HAP-1 (cell line): Measurements from ENCODE around the gene ATP8A2.

Source experiments
- DNase-seq, 2 experiments: peaks; one replicate each; pipeline ENCODE4 v3.0.0-alpha.2; 2016 to 2020; ENCODE audit warnings: low spot score in 2 of 2
- H3K27me3 ChIP-seq: fragments of 250-450 bp; sonication (Bioruptor Pico); 2 replicates; pipeline ENCODE4 v1.5.1; 2020; ENCODE audit warnings: low read depth, mild to moderate bottlenecking, moderate library complexity
- H3K36me3 ChIP-seq: fragments of 250-450 bp; sonication (Bioruptor Pico); replicated peaks from 2 replicates; pipeline ENCODE4 v1.5.1; 2020; ENCODE audit warnings: mild to moderate bottlenecking
- H3K4me1 ChIP-seq: fragments of 250-450 bp; sonication (Bioruptor Pico); 2 replicates; pipeline ENCODE4 v1.5.1; 2020; ENCODE audit warnings: mild to moderate bottlenecking
- H3K4me3 ChIP-seq: fragments of 250-450 bp; sonication (Bioruptor Pico); 2 replicates; pipeline ENCODE4 v1.5.1; 2020; ENCODE audit warnings: mild to moderate bottlenecking, moderate library complexity
- H3K9me3 ChIP-seq: fragments of 250-450 bp; sonication (Bioruptor Pico); 2 replicates; pipeline ENCODE4 v1.5.1; 2020; ENCODE audit warnings: mild to moderate bottlenecking, moderate library complexity
- in situ Hi-C: fragments of 300-500 bp; cut with MboI; formaldehyde crosslinking; loops from 3 replicates; pipeline ENCODE4 v1.14.3; 2020; ENCODE audit warnings: low sequenced_read_pairs, inconsistent platforms, mixed read lengths

Gene ATP8A2

DNA sequence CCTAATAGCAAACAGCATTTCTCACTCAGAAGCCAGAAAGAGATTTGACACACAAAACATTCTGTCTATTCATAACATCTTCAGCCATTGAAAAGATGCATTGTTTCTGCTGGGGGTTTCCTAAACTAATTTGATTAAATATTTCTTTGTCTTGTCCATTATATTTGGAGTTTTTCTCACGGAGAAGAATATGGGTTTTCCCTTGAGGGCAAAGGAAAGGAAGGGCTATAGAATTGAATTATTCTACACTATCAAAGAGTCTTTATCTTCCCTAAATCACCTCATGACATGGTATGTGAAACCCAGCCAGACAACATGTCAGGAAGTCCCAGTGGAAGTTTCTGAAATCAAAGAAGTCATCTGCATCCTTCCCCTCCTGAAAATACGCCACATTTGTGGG lies 493.6 kb downstream of the ATP8A2 start:
- no peak overlapping the region for H3K4me3 ChIP-seq
- in situ Hi-C loops = no loop called here
- DNase-seq = no peak
- H3K36me3 ChIP-seq = no peaks in the 10 kb centered on the region
- no peaks in the 10 kb centered on the region for H3K27me3 ChIP-seq
- no peaks in the 10 kb centered on the region for H3K9me3 ChIP-seq
- H3K4me1 ChIP-seq = no peaks in the 10 kb centered on the region; the same call in 1 of the 2 replicates

DNA sequence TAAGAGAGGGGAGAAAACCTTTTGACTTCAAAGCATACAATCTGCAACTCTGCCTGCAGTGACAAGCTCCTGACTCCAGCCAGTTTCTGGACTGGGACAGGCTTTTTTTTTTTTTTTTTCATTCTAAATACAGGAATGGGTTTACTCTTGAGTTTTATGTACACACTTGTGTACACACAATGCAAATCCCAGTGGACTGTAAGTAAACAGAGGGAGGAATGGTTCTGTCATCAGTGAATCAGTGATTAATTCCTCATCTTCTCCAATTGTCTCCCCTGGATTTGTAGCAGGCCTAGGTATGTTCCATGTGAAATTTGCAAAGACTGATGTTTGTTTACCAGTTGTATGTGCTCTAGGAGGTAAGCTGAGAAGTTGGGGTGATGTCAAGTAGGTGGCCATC lies 495.3 kb downstream of the ATP8A2 start:
- Histone ChIP-seq H3K9me3 (no peaks in the 10 kb centered on the region), H3K27me3 (no peaks in the 10 kb centered on the region), H3K4me3 (no peak overlapping the region), H3K36me3 (no peaks in the 10 kb centered on the region), H3K4me1 (no peaks in the 10 kb centered on the region; the same call in 1 of the 2 replicates)
- DNase-seq = no peak
- in situ Hi-C loops = no loop called here

DNA sequence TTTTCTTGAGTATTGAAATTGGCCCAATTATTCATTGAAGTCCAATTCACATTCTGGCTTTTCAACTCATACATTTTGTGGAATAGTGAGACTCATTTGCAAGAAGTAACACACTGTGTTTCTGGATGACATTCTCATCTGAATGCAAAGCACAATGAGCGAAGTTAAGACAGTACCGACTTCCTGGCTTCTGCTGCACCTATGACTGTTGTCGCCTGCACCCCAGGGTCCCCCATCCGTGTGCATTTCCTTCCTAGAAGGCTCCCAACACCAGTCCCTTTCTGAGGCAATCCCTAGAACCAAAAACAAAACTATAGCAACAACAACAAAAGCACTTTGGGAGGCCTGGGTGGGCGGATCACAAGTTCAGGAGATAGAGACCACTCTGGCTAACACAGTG lies 496.7 kb downstream of the ATP8A2 start:
- in situ Hi-C loops = no loop called here
- H3K4me1 ChIP-seq = no peaks in the 10 kb centered on the region; the same call in 1 of the 2 replicates
- H3K27me3 ChIP-seq = no peaks in the 10 kb centered on the region

DNA sequence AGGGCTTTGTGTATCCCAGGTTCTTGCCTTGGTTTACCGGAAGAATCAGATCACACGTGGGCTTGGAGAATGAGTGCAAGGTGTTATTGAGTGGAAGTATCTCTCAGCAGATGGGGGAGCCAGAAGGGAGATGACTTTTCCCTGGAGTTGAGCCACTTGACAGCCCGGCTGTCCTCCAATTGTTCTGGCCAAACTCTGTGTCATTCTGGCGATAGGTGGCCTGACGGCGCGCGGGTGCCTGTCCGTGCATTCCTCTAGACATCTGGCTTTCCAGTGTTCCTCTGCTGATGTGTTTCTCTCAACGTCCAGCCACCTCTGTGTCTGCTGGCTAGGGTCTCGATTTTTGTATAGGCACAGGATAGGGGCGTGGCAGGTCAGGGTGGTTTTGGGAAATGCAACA lies 498.2 kb downstream of the ATP8A2 start:
- Histone ChIP-seq H3K4me1 (no peaks in the 10 kb centered on the region; the same call in 1 of the 2 replicates), H3K27me3 (no peaks in the 10 kb centered on the region), H3K36me3 (no peaks in the 10 kb centered on the region), H3K9me3 (no peaks in the 10 kb centered on the region), H3K4me3 (no peak overlapping the region)
- DNase-seq = no peak
- in situ Hi-C loops = no loop called here

More for the DNA sequence above, 496.7 kb downstream of the ATP8A2 start:
- no peaks in the 10 kb centered on the region for H3K36me3 ChIP-seq
- no peak for DNase-seq
- H3K9me3 ChIP-seq = no peaks in the 10 kb centered on the region
- H3K4me3 ChIP-seq = no peak overlapping the region

DNA sequence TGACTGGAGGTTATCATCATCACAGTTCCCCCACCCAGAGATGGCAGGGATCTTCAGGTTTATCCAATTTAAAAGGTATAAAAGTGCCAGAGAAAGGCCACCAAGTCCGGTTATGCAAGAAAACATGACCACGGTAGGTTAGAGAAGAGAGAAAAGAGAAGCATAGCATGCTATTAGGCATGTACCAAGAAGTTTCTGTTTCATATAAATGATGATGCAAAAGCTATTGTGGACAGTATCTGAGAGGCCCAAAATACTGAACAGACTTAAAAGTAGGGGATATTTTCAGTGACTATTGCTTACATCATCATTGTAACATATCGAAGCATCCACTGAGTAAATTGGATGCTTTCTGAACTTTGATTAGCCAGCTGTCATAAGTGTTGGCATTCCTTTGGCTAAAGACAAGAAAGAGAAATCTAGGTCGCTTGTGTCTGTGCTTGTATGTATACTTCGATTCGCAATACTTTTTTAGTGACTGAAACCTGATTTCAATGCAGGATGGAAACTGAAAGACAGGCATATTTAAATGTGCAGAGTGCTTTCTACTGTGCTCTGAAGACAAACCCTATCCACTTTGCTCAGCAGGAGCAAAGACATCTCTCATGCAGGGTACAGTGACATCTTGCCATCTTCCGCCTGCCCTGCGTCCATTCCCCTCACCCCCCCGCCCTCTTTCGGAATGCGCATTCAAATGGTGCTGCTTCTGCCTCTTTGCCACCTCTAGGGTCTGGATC lies 499.8 kb downstream of the ATP8A2 start:
- Histone ChIP-seq H3K9me3 (no peaks in the 10 kb centered on the region), H3K27me3 (no peaks in the 10 kb centered on the region), H3K4me1 (no peaks in the 10 kb centered on the region), H3K4me3 (no peak overlapping the region), H3K36me3 (no peaks in the 10 kb centered on the region)
- in situ Hi-C loops = no loop called here
- DNase-seq = no peak

DNA sequence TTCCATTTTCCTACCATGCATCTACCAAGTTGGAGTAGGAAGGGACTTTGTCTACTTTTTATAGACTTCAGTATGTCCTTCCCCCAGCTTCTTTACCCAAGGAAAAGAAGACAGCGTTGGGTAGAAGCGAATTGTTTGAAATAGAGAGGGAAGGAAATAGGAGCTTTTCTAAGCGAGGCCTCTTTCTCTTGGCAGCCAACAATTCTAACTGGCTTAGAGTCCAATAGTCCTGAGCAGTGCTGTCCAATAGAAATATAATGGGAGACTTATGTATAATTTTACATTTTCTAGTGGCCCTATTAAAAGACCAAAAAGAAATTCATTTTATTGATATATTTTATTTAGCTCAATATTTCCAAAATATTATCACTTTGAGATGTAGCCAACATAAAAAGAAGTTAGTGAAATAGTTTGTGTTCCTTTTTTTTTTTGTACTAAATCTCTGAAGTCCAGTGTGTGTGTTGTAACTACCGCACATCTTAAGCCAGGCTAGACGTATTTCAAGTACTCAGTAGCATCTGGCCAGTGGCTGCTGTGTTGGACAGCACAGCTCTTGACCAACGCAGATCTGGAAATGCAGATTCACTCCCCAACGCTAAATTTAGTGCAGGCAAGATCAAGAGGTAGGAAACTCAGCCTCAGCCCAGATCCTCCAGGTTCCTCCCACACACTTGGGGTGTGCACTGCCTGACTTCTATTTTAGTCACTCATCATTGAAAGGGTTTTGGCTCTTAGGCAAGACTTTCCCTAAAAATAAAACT lies 500.9 kb downstream of the ATP8A2 start:
- DNase-seq = no peak
- no peak overlapping the region for H3K4me3 ChIP-seq
- no peaks in the 10 kb centered on the region for H3K36me3 ChIP-seq
- no peaks in the 10 kb centered on the region for H3K4me1 ChIP-seq
- no peaks in the 10 kb centered on the region for H3K9me3 ChIP-seq
- in situ Hi-C loops = no loop called here
- H3K27me3 ChIP-seq = no peaks in the 10 kb centered on the region

DNA sequence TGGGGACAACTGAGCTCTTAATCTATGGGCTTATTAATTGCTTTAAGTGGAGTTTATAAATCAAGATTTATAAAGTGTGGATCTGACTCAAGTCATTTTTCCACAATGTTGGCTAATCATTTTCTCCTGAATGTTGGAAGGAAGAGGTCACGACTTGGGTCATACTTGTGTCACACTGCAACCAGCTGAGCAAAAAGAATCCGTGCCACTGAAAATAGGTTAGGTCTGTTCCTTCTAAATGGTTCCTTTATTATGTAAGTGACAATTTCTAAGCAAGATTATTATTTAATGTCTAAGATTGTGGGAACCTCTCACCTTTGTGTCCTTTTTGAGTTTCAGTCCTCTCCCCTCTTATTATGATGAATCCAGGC lies 501.5 kb downstream of the ATP8A2 start:
- H3K4me3 ChIP-seq = no peak overlapping the region
- H3K36me3 ChIP-seq = no peaks in the 10 kb centered on the region
- DNase-seq = no peak
- H3K9me3 ChIP-seq = no peaks in the 10 kb centered on the region
- in situ Hi-C loops = no loop called here
- no peaks in the 10 kb centered on the region for H3K4me1 ChIP-seq
- no peaks in the 10 kb centered on the region for H3K27me3 ChIP-seq

DNA sequence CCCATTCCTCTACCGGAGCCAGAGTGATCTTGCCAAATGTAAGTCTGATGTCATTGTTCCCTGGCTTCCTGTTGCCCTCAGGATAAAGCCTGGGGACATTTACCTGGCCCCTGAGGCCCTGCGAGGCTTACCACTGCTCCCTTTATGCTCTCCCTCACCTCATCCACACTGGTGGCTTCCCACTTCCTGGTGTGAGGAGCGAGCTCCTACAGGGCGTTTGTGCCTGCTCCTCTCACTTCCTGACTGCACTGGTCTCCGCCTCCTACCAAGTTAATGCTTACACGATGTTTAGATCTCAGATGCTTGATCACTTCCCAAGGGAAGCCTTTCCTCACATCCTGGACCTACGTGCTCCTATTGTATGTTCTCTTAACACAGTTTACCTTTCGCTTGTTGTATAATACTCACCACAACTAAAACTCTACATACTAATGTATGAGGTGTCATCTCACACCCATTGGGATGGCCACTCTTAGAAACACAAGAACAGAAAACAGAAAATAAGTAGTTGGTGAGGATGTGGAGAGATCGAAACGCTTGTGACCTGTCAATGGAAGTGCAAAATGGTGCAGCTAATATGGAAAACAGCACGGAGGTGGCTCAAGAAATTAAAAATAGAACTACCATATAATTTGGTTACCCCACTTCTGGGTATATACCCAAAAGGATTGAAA lies 502.4 kb downstream of the ATP8A2 start:
- in situ Hi-C loops = no loop called here
- no peaks in the 10 kb centered on the region for H3K4me1 ChIP-seq
- H3K4me3 ChIP-seq = no peak overlapping the region
- no peaks in the 10 kb centered on the region for H3K36me3 ChIP-seq
- H3K9me3 ChIP-seq = no peaks in the 10 kb centered on the region
- no peak for DNase-seq
- H3K27me3 ChIP-seq = no peaks in the 10 kb centered on the region

DNA sequence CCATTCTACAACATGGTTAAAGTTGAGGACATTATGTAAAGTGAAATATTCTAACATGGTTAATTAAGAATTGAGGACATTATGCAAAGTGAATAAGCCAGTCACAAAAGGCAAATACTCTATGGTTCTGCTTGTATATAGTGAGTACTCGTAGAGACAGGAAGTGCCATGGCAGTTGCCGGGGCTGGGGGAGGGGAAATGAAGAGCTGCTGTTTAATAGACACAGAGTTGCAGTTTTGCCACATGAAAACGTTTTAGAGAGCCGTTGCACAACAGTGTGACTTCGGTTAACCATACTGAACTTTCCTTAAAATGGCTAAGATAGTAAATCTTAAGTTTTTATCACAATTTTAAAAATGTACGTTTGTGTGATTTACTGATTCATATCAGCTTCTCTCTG lies 503.1 kb downstream of the ATP8A2 start:
- Histone ChIP-seq H3K27me3 (no peaks in the 10 kb centered on the region), H3K4me3 (no peak overlapping the region), H3K36me3 (no peaks in the 10 kb centered on the region), H3K9me3 (no peaks in the 10 kb centered on the region), H3K4me1 (peaks cover 3% of the 10 kb centered on the region)
- in situ Hi-C loops = no loop called here
- no peak for DNase-seq

DNA sequence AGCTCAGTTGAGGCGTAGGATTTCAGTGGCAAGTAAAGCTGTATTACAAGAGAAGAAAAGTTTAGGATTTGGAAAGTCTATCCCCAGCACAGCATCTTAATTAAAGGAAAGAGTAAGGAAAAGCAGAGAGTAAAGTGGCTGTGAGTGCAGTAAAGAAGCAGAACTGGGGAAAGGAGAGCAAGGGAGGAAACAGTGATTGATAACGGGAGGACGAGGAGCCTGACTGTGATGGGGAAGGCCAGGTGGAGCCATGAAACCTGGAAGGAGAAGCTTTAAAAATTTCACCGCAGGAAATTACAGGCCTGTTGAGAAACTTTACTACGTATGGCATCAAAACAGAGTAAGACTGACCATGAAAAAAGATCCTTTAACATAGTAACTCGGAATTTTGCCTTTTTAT lies 504.5 kb downstream of the ATP8A2 start:
- no peaks in the 10 kb centered on the region for H3K9me3 ChIP-seq
- H3K4me3 ChIP-seq = no peak overlapping the region
- H3K36me3 ChIP-seq = no peaks in the 10 kb centered on the region
- DNase-seq = no peak
- no peaks in the 10 kb centered on the region for H3K27me3 ChIP-seq
- peaks cover 15% of the 10 kb centered on the region for H3K4me1 ChIP-seq
- in situ Hi-C loops = no loop called here

DNA sequence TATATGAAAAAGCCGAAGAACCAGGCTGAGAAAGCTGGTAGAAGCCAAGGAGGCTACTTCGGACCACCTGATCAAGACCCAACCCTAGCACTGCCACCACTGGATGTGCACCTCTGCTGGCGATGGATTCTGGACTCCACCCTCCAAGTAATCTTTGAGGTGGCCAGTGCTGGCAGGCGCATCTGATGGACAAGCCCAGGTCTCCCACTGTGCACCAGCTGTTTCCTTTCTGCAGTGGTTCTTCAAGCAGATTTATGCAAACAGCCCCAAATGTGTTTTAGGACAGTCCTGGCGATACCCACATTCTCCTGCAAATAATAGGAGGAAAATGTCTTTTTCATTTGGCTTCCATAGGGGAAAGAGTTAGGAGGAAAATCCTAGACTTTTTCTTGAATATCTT lies 507.7 kb downstream of the ATP8A2 start:
- no peak overlapping the region for H3K4me3 ChIP-seq
- no peaks in the 10 kb centered on the region for H3K36me3 ChIP-seq
- no peaks in the 10 kb centered on the region for H3K9me3 ChIP-seq
- H3K27me3 ChIP-seq = no peaks in the 10 kb centered on the region; the same call in 1 of the 2 replicates
- in situ Hi-C loops = no loop called here
- DNase-seq = no peak
- H3K4me1 ChIP-seq = peaks cover 31% of the 10 kb centered on the region

DNA sequence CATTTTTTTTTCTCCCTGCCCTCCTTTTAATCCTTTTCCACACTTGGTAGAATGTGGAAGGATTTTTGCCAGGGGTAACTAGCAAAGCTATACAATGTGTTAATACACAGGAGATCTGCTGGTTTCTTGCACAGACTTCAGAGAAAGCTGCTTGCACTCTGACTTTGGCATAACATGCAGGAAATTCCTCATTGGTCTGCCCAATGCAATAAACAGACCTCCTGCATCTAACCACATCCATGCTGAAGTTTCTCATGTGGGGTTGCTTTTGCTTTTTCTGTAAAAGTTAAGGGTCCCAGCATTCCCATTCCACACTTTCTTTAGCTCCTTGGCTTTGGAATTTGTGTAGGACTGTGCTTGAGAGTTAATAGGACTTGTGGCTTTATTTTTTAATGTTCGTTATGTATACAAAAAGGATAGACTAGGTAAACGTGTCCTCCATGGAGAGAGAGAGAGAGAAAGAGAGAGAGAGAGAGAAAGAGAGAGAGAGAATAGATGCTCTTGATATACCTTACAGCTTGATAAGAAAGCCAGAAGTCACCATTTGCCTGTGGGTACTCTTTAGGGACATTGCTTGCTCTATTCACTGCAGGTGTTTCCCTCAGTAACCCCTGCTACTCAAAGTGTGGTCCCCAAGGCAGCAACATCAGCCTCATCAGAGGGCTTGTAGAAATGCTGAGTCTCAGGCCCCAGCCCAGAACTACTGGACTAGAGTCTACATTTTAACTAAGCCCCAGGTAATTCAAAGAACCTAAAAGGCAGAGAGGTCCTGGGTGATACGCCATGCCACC lies 509.6 kb downstream of the ATP8A2 start:
- in situ Hi-C loops = no loop called here
- Histone ChIP-seq H3K27me3 (peaks cover 3% of the 10 kb centered on the region; the same call in 1 of the 2 replicates), H3K4me1 (peaks cover 31% of the 10 kb centered on the region), H3K4me3 (no peak overlapping the region), H3K9me3 (no peaks in the 10 kb centered on the region), H3K36me3 (no peaks in the 10 kb centered on the region)
- DNase-seq = no peak

DNA sequence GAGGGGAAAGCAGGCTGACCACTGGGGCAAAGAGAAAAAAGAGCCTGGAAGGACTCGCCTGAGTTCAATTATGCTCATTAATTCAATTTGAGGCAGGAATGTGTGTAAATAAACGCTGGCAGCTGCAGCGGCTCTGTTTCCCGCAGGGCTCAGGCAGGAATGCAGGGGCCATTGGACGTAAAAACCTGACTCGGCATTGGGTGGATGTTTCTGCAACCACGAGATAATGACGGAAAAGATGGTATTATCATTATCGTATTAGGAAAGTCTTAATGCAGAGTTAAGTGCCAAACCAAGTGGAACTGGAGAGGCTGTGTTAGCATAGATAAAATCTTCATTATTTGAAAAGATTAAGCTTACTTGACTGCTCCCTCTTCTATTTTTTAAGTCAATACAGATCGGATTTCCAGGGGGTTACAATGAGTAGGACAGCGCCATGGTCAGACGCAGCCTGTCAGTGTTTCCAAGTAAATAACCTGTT lies 510.2 kb downstream of the ATP8A2 start:
- Histone ChIP-seq H3K4me1 (peaks cover 31% of the 10 kb centered on the region), H3K27me3 (peaks cover 3% of the 10 kb centered on the region; the same call in 1 of the 2 replicates), H3K4me3 (no peak overlapping the region), H3K36me3 (no peaks in the 10 kb centered on the region), H3K9me3 (no peaks in the 10 kb centered on the region)
- in situ Hi-C loops = no loop called here
- peak; percentile 85 to 95 for DNase-seq
